ENCODE results near the gene LSR. TPM values are rescaled to one million over a fixed set of nuclear protein-coding genes. Genes with fewer than 3 reads are reported as not detected.
"Not testable (repeated sequence)": the region's sequence is repeated elsewhere in the genome, so short reads cannot be mapped to it uniquely, and the experiment has no call there.

LSR gene
- total RNA-seq, 1 donor from 2014 or later = 79.1 TPM

DNA sequence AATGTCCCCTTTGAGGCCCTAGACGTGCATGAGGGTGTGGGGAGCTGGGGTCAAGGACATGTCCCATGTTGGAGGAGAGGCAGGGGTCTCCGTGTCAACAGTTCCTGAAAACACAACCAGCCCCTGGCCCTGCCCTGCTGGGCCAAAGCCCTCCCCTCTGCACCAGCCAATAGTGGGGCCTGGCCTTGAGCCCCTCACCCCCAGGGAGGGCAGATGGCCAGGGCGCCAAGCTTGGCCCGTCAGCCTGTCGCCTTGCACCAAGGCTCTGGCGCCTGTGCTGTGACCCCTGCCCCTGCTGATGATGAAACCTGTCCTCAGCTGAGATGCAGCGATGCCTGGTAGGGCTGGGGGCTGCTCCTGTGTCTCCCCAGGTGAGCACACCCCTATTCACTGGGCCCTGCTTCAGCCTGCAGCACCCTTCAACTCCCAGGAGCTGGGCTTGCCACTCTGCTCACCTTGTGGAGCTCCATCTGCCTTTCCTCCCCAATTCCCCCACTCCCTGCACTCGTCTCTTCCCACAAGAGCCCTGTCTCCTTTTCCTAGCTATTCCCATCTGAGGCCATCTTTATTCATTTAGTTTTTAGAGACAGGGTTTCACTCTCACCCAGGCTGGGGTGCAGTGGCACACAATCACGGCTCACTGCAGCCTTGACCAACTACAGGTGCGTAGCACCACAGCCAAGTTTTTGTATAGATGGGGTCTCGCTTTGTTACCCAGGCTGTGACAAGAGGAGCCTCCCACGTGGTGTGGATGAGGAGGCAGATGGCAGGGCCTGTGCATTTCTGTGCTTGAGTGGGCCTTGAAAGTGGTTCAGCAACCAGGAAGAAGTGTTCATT, 31.4 kb downstream of the LSR start:
- H3K4me1 ChIP-seq = no peaks in the 10 kb centered on the region
- no peak overlapping the region for H3K4me3 ChIP-seq
- intact Hi-C loops (cut with DNase I) = no loop called here
- H3K27ac ChIP-seq = no peak overlapping the region
- H3K36me3 ChIP-seq = peaks cover 42% of the 10 kb centered on the region
- DNase-seq (no peak), ATAC-seq (no peak)
- H3K27me3 ChIP-seq = no peaks in the 10 kb centered on the region
- H3K9me3 ChIP-seq = no peaks in the 10 kb centered on the region
- TF ChIP-seq, protein P1, sequence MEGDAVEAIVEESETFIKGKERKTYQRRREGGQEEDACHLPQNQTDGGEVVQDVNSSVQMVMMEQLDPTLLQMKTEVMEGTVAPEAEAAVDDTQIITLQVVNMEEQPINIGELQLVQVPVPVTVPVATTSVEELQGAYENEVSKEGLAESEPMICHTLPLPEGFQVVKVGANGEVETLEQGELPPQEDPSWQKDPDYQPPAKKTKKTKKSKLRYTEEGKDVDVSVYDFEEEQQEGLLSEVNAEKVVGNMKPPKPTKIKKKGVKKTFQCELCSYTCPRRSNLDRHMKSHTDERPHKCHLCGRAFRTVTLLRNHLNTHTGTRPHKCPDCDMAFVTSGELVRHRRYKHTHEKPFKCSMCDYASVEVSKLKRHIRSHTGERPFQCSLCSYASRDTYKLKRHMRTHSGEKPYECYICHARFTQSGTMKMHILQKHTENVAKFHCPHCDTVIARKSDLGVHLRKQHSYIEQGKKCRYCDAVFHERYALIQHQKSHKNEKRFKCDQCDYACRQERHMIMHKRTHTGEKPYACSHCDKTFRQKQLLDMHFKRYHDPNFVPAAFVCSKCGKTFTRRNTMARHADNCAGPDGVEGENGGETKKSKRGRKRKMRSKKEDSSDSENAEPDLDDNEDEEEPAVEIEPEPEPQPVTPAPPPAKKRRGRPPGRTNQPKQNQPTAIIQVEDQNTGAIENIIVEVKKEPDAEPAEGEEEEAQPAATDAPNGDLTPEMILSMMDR (IDR thresholded peaks at IDR 0.05) = no peak

DNA sequence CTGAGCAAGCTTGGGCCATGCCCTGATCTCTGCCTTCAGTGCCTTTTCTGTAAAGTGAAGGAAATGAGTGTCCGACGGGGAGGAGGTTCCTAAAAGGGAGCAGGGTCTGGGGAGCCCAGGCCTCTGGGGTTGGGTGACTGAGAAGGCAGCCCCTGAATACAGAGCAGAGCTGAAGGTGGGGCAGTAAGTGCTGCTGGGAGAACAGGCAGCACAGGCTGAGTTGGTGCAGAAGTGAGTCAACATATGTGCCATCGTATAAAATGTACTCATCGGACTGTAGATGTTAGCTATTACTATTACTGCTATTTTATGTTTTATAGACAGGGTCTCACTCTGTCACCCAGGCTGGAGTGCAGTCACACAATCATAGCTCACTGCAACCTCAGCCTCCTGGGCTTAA, 32.5 kb downstream of the LSR start:
- TF ChIP-seq, protein P1 (IDR thresholded peaks at IDR 0.05) = no peak
- Histone ChIP-seq H3K36me3 (peaks cover 31% of the 10 kb centered on the region), H3K4me3 (no peak overlapping the region), H3K27ac (no peak overlapping the region), H3K27me3 (no peaks in the 10 kb centered on the region), H3K9me3 (no peaks in the 10 kb centered on the region), H3K4me1 (no peaks in the 10 kb centered on the region)
- intact Hi-C loops (cut with DNase I) = no loop called here
- DNase-seq (no peak), ATAC-seq (no peak)

DNA sequence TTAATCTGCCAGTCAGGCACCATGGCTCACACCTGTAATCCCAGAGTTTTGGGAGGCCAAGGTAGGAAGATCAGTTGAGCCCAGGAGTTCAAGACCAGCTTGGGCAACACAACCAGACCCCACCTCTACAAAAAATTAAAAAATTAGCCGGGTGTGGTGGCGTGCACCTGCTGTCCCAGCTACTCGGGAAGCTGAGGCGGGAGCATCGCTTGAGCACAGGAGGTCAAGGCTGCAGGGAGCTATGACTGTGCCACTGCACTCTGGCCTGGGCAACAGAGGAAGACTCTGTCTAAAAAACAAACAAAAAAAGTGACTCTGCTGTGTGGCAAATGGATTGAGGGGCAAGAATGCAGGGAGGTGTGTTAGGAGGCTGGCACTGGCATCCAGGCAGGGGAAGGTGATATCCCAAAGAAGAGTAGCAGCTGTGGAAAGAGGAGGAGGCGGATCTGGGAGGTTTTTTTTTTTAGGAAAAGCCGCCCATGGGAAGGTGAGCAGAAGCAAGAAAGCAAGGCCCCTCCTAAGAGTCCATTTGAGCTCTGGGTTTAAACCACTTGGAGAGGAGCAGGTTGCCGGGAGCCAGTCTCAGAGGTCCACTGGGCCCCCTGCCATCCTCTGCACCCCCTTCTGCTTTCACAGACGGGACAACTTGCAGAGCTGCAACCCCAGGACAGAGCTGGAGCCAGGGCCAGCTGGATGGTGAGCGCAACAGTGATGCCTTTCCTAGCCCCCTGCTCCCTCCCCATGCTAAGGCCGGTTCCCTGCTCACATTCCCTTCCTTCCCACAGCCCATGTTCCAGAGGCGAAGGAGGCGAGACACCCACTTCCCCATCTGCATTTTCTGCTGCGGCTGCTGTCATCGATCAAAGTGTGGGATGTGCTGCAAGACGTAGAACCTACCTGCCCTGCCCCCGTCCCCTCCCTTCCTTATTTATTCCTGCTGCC, 35.6 kb downstream of the LSR start:
- H3K27ac ChIP-seq = no peak overlapping the region
- H3K36me3 ChIP-seq = peaks cover under 1% of the 10 kb centered on the region
- intact Hi-C loops (cut with DNase I) = no loop called here
- no peak for DNase-seq
- no peak for ATAC-seq
- TF ChIP-seq, protein P1 (IDR thresholded peaks at IDR 0.05) = no peak
- H3K27me3 ChIP-seq = no peaks in the 10 kb centered on the region
- H3K4me1 ChIP-seq = no peaks in the 10 kb centered on the region
- no peaks in the 10 kb centered on the region for H3K9me3 ChIP-seq
- no peak overlapping the region for H3K4me3 ChIP-seq

DNA sequence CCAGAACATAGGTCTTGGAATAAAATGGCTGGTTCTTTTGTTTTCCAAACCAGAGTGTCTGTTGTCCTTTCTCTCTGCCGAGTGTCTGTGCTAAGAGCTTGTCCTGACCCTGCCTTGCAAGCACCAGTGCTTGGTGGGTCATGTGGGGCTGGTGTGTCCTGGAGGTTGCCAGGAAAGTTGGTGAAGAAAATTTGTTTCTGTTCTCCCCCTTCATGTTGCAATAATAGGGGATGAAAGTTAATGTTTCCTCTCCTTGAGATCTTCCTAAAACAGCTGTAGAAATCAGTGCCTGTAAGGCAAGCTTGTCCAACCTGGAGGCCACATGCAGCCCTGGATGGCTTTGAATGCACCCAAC, 36.3 kb downstream of the LSR start:
- intact Hi-C loops (cut with DNase I) = no loop called here
- H3K4me3 ChIP-seq = no peak overlapping the region
- no peaks in the 10 kb centered on the region for H3K27me3 ChIP-seq
- TF ChIP-seq, protein P1 (IDR thresholded peaks at IDR 0.05) = no peak
- DNase-seq = no peak
- ATAC-seq = no peak
- no peaks in the 10 kb centered on the region for H3K4me1 ChIP-seq
- no peak overlapping the region for H3K27ac ChIP-seq
- no peaks in the 10 kb centered on the region for H3K36me3 ChIP-seq
- no peaks in the 10 kb centered on the region for H3K9me3 ChIP-seq

DNA sequence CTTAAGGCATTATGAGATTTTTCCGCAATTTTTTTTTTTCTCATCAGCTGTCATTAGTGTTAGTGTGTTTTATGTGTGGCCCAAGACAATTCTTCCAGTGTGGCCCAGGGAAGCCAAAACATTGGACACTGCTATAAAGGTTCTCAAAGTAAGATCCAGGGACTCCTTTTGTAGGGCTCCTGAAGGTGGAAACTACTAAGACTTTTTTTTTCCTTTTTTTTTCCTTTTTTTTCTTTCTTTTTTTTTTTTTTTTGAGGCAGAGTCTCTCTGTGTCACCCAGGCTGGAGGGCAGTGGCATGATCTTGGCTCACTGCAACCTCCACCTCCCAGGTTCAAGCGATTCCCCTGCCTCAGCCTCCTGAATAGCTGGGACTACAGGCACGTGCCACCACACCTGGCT, 36.7 kb downstream of the LSR start:
- H3K9me3 ChIP-seq; H3K27ac ChIP-seq; ATAC-seq; intact Hi-C loops (cut with DNase I); H3K36me3 ChIP-seq; H3K4me3 ChIP-seq; H3K4me1 ChIP-seq; DNase-seq; H3K27me3 ChIP-seq: not testable (repeated sequence)

DNA sequence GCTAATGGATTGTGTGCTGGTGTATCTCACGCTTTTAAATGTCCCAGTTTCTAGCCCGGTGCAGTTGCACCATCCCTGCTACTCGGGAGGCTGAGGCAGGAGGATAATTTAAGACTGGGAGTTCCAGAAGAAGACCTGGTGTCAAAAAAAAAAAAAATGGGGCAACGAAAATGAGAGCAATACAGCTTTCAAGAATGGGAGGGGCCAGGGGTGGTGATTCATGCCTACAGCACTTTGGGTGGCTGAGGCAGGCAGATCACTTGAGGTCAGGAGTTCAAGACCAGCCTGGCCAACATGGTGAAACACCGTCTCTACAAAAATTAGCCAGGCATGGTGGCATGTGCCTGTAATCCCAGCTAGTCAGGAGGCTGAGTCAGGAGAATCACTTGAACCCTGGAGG, 37.3 kb downstream of the LSR start:
- H3K27me3 ChIP-seq; H3K36me3 ChIP-seq; H3K27ac ChIP-seq; ATAC-seq; intact Hi-C loops (cut with DNase I); H3K4me3 ChIP-seq; H3K4me1 ChIP-seq; H3K9me3 ChIP-seq; DNase-seq: not testable (repeated sequence)
